GM04503 (cell line): ENCODE results near the gene CYBA.

Experiments
- DNase-seq: peaks from one replicate; pipeline ENCODE4 v3.0.0-alpha.2; 2012; ENCODE audit warnings: low read depth

CYBA gene

GRCh38 chr16:88661468-88661867 lies 10.6 kb upstream of the CYBA start:
- no peak for DNase-seq

GRCh38 chr16:88659160-88659559 lies 8.3 kb upstream of the CYBA start:
- no peak for DNase-seq

- no peak for DNase-seq
Measured at GRCh38 chr16:88658714-88659113, 7.9 kb upstream of the CYBA start.

- DNase-seq = no peak
Measured at GRCh38 chr16:88657371-88657770, 6.5 kb upstream of the CYBA start.

- no peak for DNase-seq
Measured at GRCh38 chr16:88656291-88656980, 5.6 kb upstream of the CYBA start.

- no peak for DNase-seq
Measured at GRCh38 chr16:88655733-88656281, 5.0 kb upstream of the CYBA start.

- no peak for DNase-seq
Measured at GRCh38 chr16:88655053-88655732, 4.3 kb upstream of the CYBA start.

- no peak for DNase-seq
Measured at GRCh38 chr16:88654363-88655052, 3.7 kb upstream of the CYBA start.

- no peak for DNase-seq
Measured at GRCh38 chr16:88653596-88654362, 2.9 kb upstream of the CYBA start.

- DNase-seq = no peak
Measured at GRCh38 chr16:88653101-88653500, 2.2 kb upstream of the CYBA start.

GRCh38 chr16:88652762-88653063 lies 1.9 kb upstream of the CYBA start:
- DNase-seq = no peak

- DNase-seq = no peak
Measured at GRCh38 chr16:88651989-88652761, 1.3 kb upstream of the CYBA start.

GRCh38 chr16:88651276-88651988 lies 579 bp upstream of the CYBA start:
- DNase-seq = no peak

GRCh38 chr16:88649924-88650748 lies 717 bp downstream of the CYBA start:
- no peak for DNase-seq

- DNase-seq = no peak
Measured at GRCh38 chr16:88649195-88649923, 1.5 kb downstream of the CYBA start.

- no peak for DNase-seq
Measured at GRCh38 chr16:88647178-88648070, 3.4 kb downstream of the CYBA start.

- DNase-seq = no peak
Measured at GRCh38 chr16:88646345-88647034, 4.4 kb downstream of the CYBA start.

GRCh38 chr16:88645941-88646340 lies 4.9 kb downstream of the CYBA start:
- no peak for DNase-seq
